ENCODE data around the gene ARRB1. TPM values are rescaled to one million over a fixed set of nuclear protein-coding genes. Genes with fewer than 3 reads are reported as not detected.

ARRB1 gene
- total RNA-seq, 4 donors from 2014 or later: 41.1 to 102 (median 76.7) TPM

DNA sequence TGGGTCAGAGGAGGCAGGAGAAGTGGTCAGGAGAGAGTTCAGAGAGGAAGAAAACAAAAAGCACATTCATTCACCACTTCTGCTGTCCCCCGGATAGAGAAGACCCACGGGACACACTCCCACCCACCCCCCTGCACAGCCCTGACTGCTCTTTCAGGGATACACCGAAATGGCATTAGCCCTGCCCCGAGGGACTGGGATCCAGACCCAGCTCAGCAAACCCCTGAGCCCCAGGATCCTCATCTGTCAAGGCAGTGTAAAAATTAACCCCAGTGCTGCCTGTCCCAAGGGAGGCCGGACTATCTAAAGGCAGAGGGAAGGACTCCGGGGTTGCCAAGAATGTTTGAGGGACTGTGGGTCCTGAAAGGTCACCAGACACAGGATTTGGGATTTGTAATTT is 79.7 kb downstream of the ARRB1 start:
- Histone ChIP-seq H3K4me1 (peaks cover 0 to 6% (median 0%) of the 10 kb centered on the region in 4 donors), H3K9me3 (no peaks in the 10 kb centered on the region), H3K4me3 (no peak overlapping the region), H3K27me3 (no peaks in the 10 kb centered on the region), H3K36me3 (peaks cover 56 to 97% (median 81%) of the 10 kb centered on the region in 4 donors), H3K27ac (replicated peaks in 1 of 4) (no peak overlapping the region)
- intact Hi-C loops (cut with DNase I): loop anchor here (10.0 kb wide), 1 partner anchor 263 kb away; no protein-coding TSS in a partner anchor
- TF ChIP-seq EP300 (IDR thresholded peaks at IDR 0.05) (no peak), POLR2A (IDR thresholded peaks at IDR 0.05; ENCODE audit: low read depth) (no peak), POLR2AphosphoS5 (IDR thresholded peaks at IDR 0.05) (no peak)
- TF ChIP-seq, protein P1, sequence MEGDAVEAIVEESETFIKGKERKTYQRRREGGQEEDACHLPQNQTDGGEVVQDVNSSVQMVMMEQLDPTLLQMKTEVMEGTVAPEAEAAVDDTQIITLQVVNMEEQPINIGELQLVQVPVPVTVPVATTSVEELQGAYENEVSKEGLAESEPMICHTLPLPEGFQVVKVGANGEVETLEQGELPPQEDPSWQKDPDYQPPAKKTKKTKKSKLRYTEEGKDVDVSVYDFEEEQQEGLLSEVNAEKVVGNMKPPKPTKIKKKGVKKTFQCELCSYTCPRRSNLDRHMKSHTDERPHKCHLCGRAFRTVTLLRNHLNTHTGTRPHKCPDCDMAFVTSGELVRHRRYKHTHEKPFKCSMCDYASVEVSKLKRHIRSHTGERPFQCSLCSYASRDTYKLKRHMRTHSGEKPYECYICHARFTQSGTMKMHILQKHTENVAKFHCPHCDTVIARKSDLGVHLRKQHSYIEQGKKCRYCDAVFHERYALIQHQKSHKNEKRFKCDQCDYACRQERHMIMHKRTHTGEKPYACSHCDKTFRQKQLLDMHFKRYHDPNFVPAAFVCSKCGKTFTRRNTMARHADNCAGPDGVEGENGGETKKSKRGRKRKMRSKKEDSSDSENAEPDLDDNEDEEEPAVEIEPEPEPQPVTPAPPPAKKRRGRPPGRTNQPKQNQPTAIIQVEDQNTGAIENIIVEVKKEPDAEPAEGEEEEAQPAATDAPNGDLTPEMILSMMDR (IDR thresholded peaks at IDR 0.05): no peak
- WGBS: 65% methylated on average over 6 of the region's 6 CpGs
- no peak for DNase-seq (ENCODE audit: extremely low spot score)

DNA sequence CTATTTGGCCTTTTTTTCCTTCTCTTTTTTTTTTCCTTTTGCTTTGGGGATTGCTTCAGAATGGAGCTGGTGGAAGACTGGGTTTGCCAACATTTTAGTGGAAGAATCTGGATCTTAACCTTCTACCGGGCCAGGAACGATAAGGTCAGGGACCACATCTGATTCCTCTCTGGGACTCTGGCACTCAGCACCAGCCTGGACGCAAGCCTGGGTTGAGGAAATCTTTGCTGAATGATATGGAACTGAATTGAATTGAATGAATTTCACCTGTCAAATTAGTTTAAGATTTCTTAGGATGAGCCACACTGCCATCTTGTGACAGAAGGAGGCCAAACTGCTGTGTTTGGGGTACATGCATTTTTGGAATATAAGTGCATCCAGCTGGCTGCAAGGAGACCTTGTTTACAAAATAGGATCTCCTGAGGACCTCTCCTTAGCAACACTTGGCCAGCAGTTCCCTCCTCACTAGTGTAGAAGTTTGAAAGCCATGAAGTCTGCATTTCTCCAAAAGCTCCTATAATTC is 80.5 kb downstream of the ARRB1 start:
- intact Hi-C loops (cut with DNase I): loop anchor here (10.0 kb wide), 1 partner anchor 264 kb away; no protein-coding TSS in a partner anchor
- Histone ChIP-seq H3K36me3 (peaks cover 55 to 97% (median 79%) of the 10 kb centered on the region in 4 donors), H3K9me3 (no peaks in the 10 kb centered on the region), H3K4me3 (no peak overlapping the region), H3K27me3 (no peaks in the 10 kb centered on the region), H3K4me1 (peaks cover 0 to 6% (median under 1%) of the 10 kb centered on the region in 4 donors), H3K27ac (replicated peaks in 1 of 4) (no peak overlapping the region)
- DNase-seq (ENCODE audit: extremely low spot score): no peak
- no peak for TF ChIP-seq POLR2A (IDR thresholded peaks at IDR 0.05; ENCODE audit: low read depth)
- TF ChIP-seq, protein P1 (IDR thresholded peaks at IDR 0.05): peak in 1 of 3 experiments; percentile 8
- 71% methylated on average over 3 of the region's 3 CpGs for WGBS

DNA sequence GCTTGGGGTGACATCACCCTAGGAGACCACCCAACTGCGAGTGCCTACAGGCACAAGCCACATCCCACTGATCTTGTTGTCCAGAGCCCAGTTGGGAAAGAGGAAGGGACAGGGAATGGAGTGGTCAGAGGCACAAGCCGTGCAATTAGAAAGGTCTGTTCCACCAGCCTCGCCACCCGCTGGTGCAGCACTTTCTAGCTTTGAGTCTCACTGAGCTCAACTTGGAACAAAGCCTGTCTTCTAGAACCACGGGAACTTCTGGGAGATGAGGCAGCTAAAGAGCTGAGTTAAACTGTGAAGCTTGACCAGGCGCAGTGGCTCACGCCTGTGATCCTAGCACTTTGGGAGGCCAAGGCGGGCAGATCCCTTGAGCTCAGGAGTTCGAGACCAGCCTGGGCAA is 81.6 kb downstream of the ARRB1 start:
- TF ChIP-seq, protein P1 (IDR thresholded peaks at IDR 0.05): no peak
- no peak for TF ChIP-seq POLR2A (IDR thresholded peaks at IDR 0.05; ENCODE audit: low read depth)
- no peak for TF ChIP-seq EP300 (IDR thresholded peaks at IDR 0.05)
- no peak for TF ChIP-seq POLR2AphosphoS5 (IDR thresholded peaks at IDR 0.05)
- intact Hi-C loops (cut with DNase I): loop anchor here (10.0 kb wide), 1 partner anchor 265 kb away; no protein-coding TSS in a partner anchor
- WGBS: 88% methylated on average over 8 of the region's 9 CpGs
- Histone ChIP-seq H3K4me1 (peaks cover 0 to 6% (median 3%) of the 10 kb centered on the region in 4 donors), H3K27ac (replicated peaks in 1 of 4) (no peak overlapping the region), H3K27me3 (no peaks in the 10 kb centered on the region), H3K4me3 (no peak overlapping the region), H3K9me3 (no peaks in the 10 kb centered on the region), H3K36me3 (peaks cover 50 to 96% (median 80%) of the 10 kb centered on the region in 4 donors)
- no peak for DNase-seq (ENCODE audit: extremely low spot score)

DNA sequence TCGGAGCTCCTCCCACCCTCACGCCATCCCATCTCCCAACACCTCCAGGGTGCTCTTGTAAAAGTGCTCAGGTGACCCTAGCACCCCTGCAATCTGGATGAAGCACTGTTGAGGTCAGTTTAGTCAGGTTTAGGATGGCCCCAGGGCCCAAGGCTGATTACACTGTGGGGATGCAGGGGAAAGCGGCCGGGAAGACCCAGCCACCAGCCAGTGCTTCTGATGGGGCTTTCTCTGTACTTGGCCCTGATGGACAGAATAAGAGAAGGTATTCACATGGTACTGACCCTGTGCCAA is 82.1 kb downstream of the ARRB1 start:
- Histone ChIP-seq H3K27me3 (no peaks in the 10 kb centered on the region), H3K4me1 (peaks cover 0 to 6% (median 3%) of the 10 kb centered on the region in 4 donors), H3K36me3 (peaks cover 50 to 91% (median 79%) of the 10 kb centered on the region in 4 donors), H3K4me3 (no peak overlapping the region), H3K27ac (replicated peaks in 1 of 4) (no peak overlapping the region), H3K9me3 (no peaks in the 10 kb centered on the region)
- WGBS: 98% methylated on average over 4 of the region's 4 CpGs
- TF ChIP-seq POLR2A (IDR thresholded peaks at IDR 0.05; ENCODE audit: low read depth): no peak
- TF ChIP-seq, protein P1 (IDR thresholded peaks at IDR 0.05): no peak
- TF ChIP-seq POLR2AphosphoS5 (IDR thresholded peaks at IDR 0.05): no peak
- no peak for TF ChIP-seq EP300 (IDR thresholded peaks at IDR 0.05)
- intact Hi-C loops (cut with DNase I): no loop called here
- no peak for DNase-seq (ENCODE audit: extremely low spot score)
